Adrenal gland (tissue), 12 donors: ENCODE results near the gene PRKCE. TPM values are rescaled to one million over a fixed set of nuclear protein-coding genes. Genes with fewer than 3 reads are reported as not detected.

Source experiments
- DNase-seq, 7 donors: peaks; one replicate each; pipeline ENCODE4 v3.0.0-alpha.2; 2019 to 2020
- H3K27ac ChIP-seq, 5 donors: fragments of 200-600 bp; sonication (generic) in 4 of 5; 1 replicate in 3 of 5; 2 replicates in 2 of 5; pipeline versions ENCODE4 v1.5.1 to v1.8.0; 2016 to 2020; ENCODE audit warnings: mild to moderate bottlenecking in 1 of 5
- H3K27me3 ChIP-seq: fragments of 200-600 bp; 2 replicates; pipeline ENCODE4 v1.8.0; 2021
- H3K36me3 ChIP-seq, 2 donors: fragments of 200-600 bp; replicated peaks in 1 of 2; 1 replicate in 1 of 2; 2 replicates in 1 of 2; pipeline versions ENCODE4 v1.5.1 to v1.8.0; 2018 to 2022
- H3K4me1 ChIP-seq, 2 donors: fragments of 200-600 bp; replicated peaks in 1 of 2; 1 replicate in 1 of 2; 2 replicates in 1 of 2; pipeline versions ENCODE4 v1.5.1 to v1.8.0; 2018 to 2021
- H3K4me3 ChIP-seq, 4 donors: fragments of 200-600 bp; sonication (generic) in 3 of 4; one replicate each; pipeline ENCODE4 v1.5.1; 2016 to 2018
- H3K9me3 ChIP-seq, 3 donors: fragments of 200-600 bp; sonication (generic) in 1 of 3; replicated peaks in 1 of 3; 1 replicate in 2 of 3; 2 replicates in 1 of 3; pipeline versions ENCODE4 v1.5.1 to v1.8.0; 2016 to 2021
- CTCF ChIP-seq, 6 experiments: fragments of 450-650 bp in 4 of 6; fragments of 200-600 bp in 2 of 6; sonication (generic) in 1 of 6; IDR thresholded peaks; 1 replicate in 5 of 6; 2 replicates in 1 of 6; pipeline versions ENCODE4 v1.5.1 to v1.8.0; 2016 to 2021; ENCODE audit warnings: antibody characterized with exemption in 6 of 6, mild to moderate bottlenecking in 2 of 6, moderate library complexity in 1 of 6
- POLR2A ChIP-seq, 2 donors: fragments of 450-650 bp; IDR thresholded peaks; one replicate each; pipeline ENCODE4 v1.6.1; 2017; ENCODE audit warnings: antibody characterized with exemption in 2 of 2, mild to moderate bottlenecking in 2 of 2, moderate library complexity in 1 of 2
- WGBS, 4 donors: extraction: QIAGEN DNeasy Blood & Tissue Kit in 2 of 4; methylation state at CpG; one replicate each; pipeline versions ENCODE4 v1.1.5 to v1.1.7; 2013 to 2017; 5-methylcytosine and 5-hydroxymethylcytosine counted together
- intact Hi-C, 2 donors: fragments of 100-400 bp; cut with DNase I; formaldehyde crosslinking; loops; one replicate each; pipeline versions ENCODE4 v1.14.1 to v1.15.0; 2022 to 2023
- polyA plus RNA-seq, 3 donors: library from polyadenylated mRNA; stranded (reverse); fragments of 200-250 nt in 2 of 3; fragments of 350-450 nt in 1 of 3; fragmentation: Illumina TruSeq in 1 of 3; extraction: RNeasy Lipid Tissue Mini Kit (QIAGEN cat#74804) in 1 of 3; gene quantifications; one replicate each; pipeline ENCODE4 v1.2.3, GENCODE V29; 2013 to 2014
- total RNA-seq, 9 donors: library from RNA; depleted of rRNA in 4 of 9; stranded (reverse); fragments of >200 nt in 4 of 9; fragments of 120-200 nt in 1 of 9; fragmentation: NEBNext Ultra II Directional in 1 of 9; extraction: Animal tissue kit (Norgen Biotek cat#: 25700) in 1 of 9; gene quantifications; one replicate each; pipeline versions ENCODE4 v1.1.0 to v1.2.4, GENCODE V29; 2013 to 2023
- donor health status: healthy with polysubstance abuse.
- donor health status: Bipolar disorder and iron deficiency.
- donor health status: DM: yes; HTN: yes; CAD: no.
- donor health status: DM: no; HTN: no; CAD: no.
- donor health status: DM: no; HTN: no; CAD: no.
- donor health status: DM: yes; HTN: yes; CAD: no.

The PRKCE gene
- total and polyA plus RNA-seq, 12 donors: 1.9 to 19.2 (median 8.0) TPM

- intact Hi-C loops: loop anchor here in 1 of 2 donors (5.0 kb wide), 1 partner anchor 291 kb away; no protein-coding TSS in a partner anchor
- no peaks in the 10 kb centered on the region for H3K9me3 ChIP-seq
- H3K4me1 ChIP-seq: peaks cover 6 to 21% of the 10 kb centered on the region in 2 donors
- H3K4me3 ChIP-seq: no peak overlapping the region
- no peak for TF ChIP-seq CTCF (IDR thresholded peaks at IDR 0.05)
- no peak for TF ChIP-seq POLR2A (IDR thresholded peaks at IDR 0.05)
- H3K36me3 ChIP-seq: no peaks in the 10 kb centered on the region
- DNase-seq: no peak
- WGBS, 4 donors: 83 to 96% (median 94%) methylated on average over 2 of the region's 2 CpGs
- no peaks in the 10 kb centered on the region for H3K27me3 ChIP-seq
- H3K27ac ChIP-seq: no peak overlapping the region
These were observed 5.2 kb upstream of the PRKCE start for GRCh38 chr2:45646289-45646688.

- Histone ChIP-seq H3K36me3 (no peaks in the 10 kb centered on the region), H3K27me3 (no peaks in the 10 kb centered on the region), H3K9me3 (no peaks in the 10 kb centered on the region), H3K27ac (no peak overlapping the region), H3K4me3 (no peak overlapping the region), H3K4me1 (peaks cover 6 to 24% of the 10 kb centered on the region in 2 donors)
- WGBS, 4 donors: 83 to 88% (median 85%) methylated on average over 9 of the region's 9 CpGs
- no peak for TF ChIP-seq CTCF (IDR thresholded peaks at IDR 0.05)
- TF ChIP-seq POLR2A (IDR thresholded peaks at IDR 0.05): no peak
- intact Hi-C loops: loop anchor here in 1 of 2 donors (5.0 kb wide), 1 partner anchor 290 kb away; no protein-coding TSS in a partner anchor
- no peak for DNase-seq
These were observed 4.1 kb upstream of the PRKCE start for GRCh38 chr2:45647356-45647755.

- intact Hi-C loops: loop anchor here in 1 of 2 donors (5.0 kb wide), 1 partner anchor 289 kb away; no protein-coding TSS in a partner anchor
These were observed 3.4 kb upstream of the PRKCE start for GRCh38 chr2:45647986-45648520.

GRCh38 chr2:45648636-45649035, 2.8 kb upstream of the PRKCE start:
- WGBS, 4 donors: 70 to 81% (median 77%) methylated on average over 2 of the region's 2 CpGs
- no peaks in the 10 kb centered on the region for H3K36me3 ChIP-seq
- no peaks in the 10 kb centered on the region for H3K27me3 ChIP-seq
- H3K4me1 ChIP-seq: peaks cover 6 to 28% of the 10 kb centered on the region in 2 donors
- TF ChIP-seq POLR2A (IDR thresholded peaks at IDR 0.05) (no peak), CTCF (IDR thresholded peaks at IDR 0.05) (no peak)
- no peaks in the 10 kb centered on the region for H3K9me3 ChIP-seq
- no peak for DNase-seq
- H3K4me3 ChIP-seq: no peak overlapping the region
- no peak overlapping the region for H3K27ac ChIP-seq
- intact Hi-C loops: loop anchor here in 1 of 2 donors (5.0 kb wide), 1 partner anchor 289 kb away; no protein-coding TSS in a partner anchor

More at GRCh38 chr2:45647986-45648520, 3.4 kb upstream of the PRKCE start:
- 92 to 94% (median 93%) methylated on average over 3 of the region's 3 CpGs for WGBS, 4 donors
- H3K4me1 ChIP-seq: peaks cover 6 to 29% of the 10 kb centered on the region in 2 donors
- H3K27me3 ChIP-seq: no peaks in the 10 kb centered on the region
- no peaks in the 10 kb centered on the region for H3K36me3 ChIP-seq
- no peak overlapping the region for H3K27ac ChIP-seq
- H3K4me3 ChIP-seq: no peak overlapping the region
- no peaks in the 10 kb centered on the region for H3K9me3 ChIP-seq
- no peak for TF ChIP-seq POLR2A (IDR thresholded peaks at IDR 0.05)
- no peak for TF ChIP-seq CTCF (IDR thresholded peaks at IDR 0.05)
- DNase-seq: no peak
